Astrocyte (in vitro differentiated cells and primary cell): ENCODE results near the gene LSG1. TPM values are rescaled to one million over a fixed set of nuclear protein-coding genes. Genes with fewer than 3 reads are reported as not detected.

Source experiments
- DNase-seq: peaks from one replicate; pipeline ENCODE4 v3.0.0-alpha.2; 2010; ENCODE audit warnings: low read depth
- FAIRE-seq: peaks from 2 replicates; lab custom pipeline; 2011; peaks lifted over from hg19 to GRCh38; lab: Jason Lieb, UNC
- H2AFZ ChIP-seq: 2 replicates; pipeline ENCODE4 v1.6.0; 2012; ENCODE audit warnings: low read depth, low read length, inconsistent platforms
- H3K27ac ChIP-seq: 2 replicates; pipeline ENCODE4 v1.5.1; 2011; ENCODE audit warnings: low read depth, low read length, inconsistent platforms
- H3K27me3 ChIP-seq: 2 replicates; pipeline ENCODE4 v1.6.0; 2011; ENCODE audit warnings: low read length, inconsistent platforms; ENCODE audit not compliant: insufficient read depth
- H3K36me3 ChIP-seq: 2 replicates; pipeline ENCODE4 v1.5.1; 2011; ENCODE audit warnings: low read length, inconsistent platforms; ENCODE audit not compliant: insufficient read depth
- H3K4me1 ChIP-seq: 2 replicates; pipeline ENCODE4 v1.5.1; 2011; ENCODE audit warnings: low read length, inconsistent platforms; ENCODE audit not compliant: insufficient read depth
- H3K4me2 ChIP-seq: 2 replicates; pipeline ENCODE4 v1.6.0; 2012; ENCODE audit warnings: low read length, inconsistent platforms
- H3K4me3 ChIP-seq: 2 replicates; pipeline ENCODE4 v1.5.1; 2011; ENCODE audit warnings: low read depth, mild to moderate bottlenecking, low read length, inconsistent platforms; ENCODE audit not compliant: insufficient read depth
- H3K79me2 ChIP-seq: 2 replicates; pipeline ENCODE4 v1.6.0; 2012; ENCODE audit warnings: mild to moderate bottlenecking, low read length, inconsistent platforms; ENCODE audit not compliant: insufficient read depth
- H3K9ac ChIP-seq: 2 replicates; pipeline ENCODE4 v1.6.0; 2012; ENCODE audit warnings: mild to moderate bottlenecking, low read length, inconsistent platforms
- H3K9me3 ChIP-seq: 2 replicates; pipeline ENCODE4 v1.5.1; 2012; ENCODE audit warnings: low read depth, mild to moderate bottlenecking, low read length, inconsistent platforms; ENCODE audit not compliant: insufficient read depth
- H4K20me1 ChIP-seq: 2 replicates; pipeline ENCODE4 v1.6.0; 2012; ENCODE audit warnings: low read length, inconsistent platforms; ENCODE audit not compliant: insufficient read depth
- H3K27ac Mint-ChIP-seq: one replicate; pipeline ENCODE4 v1.8.0; 2021; ENCODE audit warnings: mild to moderate bottlenecking, mixed read lengths; ENCODE audit not compliant: unreplicated experiment
- H3K27me3 Mint-ChIP-seq: one replicate; pipeline ENCODE4 v1.8.0; 2021; ENCODE audit warnings: low read depth, mixed read lengths; ENCODE audit not compliant: unreplicated experiment
- H3K36me3 Mint-ChIP-seq: one replicate; pipeline ENCODE4 v1.8.0; 2021; ENCODE audit warnings: low read depth, mixed read lengths; ENCODE audit not compliant: unreplicated experiment
- H3K4me1 Mint-ChIP-seq: one replicate; pipeline ENCODE4 v1.8.0; 2021; ENCODE audit warnings: low read depth, mixed read lengths; ENCODE audit not compliant: unreplicated experiment
- H3K4me3 Mint-ChIP-seq: one replicate; pipeline ENCODE4 v1.8.0; 2021; ENCODE audit warnings: mild to moderate bottlenecking, moderate library complexity, mixed read lengths; ENCODE audit not compliant: unreplicated experiment
- H3K9me3 Mint-ChIP-seq: one replicate; pipeline ENCODE4 v1.8.0; 2021; ENCODE audit warnings: mild to moderate bottlenecking, mixed read lengths; ENCODE audit not compliant: unreplicated experiment
- CTCF ChIP-seq: IDR thresholded peaks from 2 replicates; pipeline ENCODE4 v1.5.1; 2011; ENCODE audit warnings: low read depth, mild to moderate bottlenecking, inconsistent platforms, low read length, moderate library complexity; ENCODE audit not compliant: insufficient read depth
- EZH2 ChIP-seq: IDR thresholded peaks from 2 replicates; pipeline ENCODE4 v1.6.1; 2012; ENCODE audit warnings: mild to moderate bottlenecking, low read length, inconsistent platforms; ENCODE audit not compliant: insufficient read depth
- total RNA-seq: library from RNA; stranded (reverse); gene quantifications from 2 replicates; pipeline ENCODE4 v1.2.1, GENCODE V29; 2021

LSG1 gene
- total RNA-seq, 1 donor from 2014 or later = 38.4 TPM

GRCh38 chr3:194691481-194692283, 19.7 kb upstream of the LSG1 start:
- H4K20me1 ChIP-seq = peaks cover 33% of the 10 kb centered on the region
- peaks cover 23% of the 10 kb centered on the region for H3K4me1 Mint-ChIP-seq
- TF ChIP-seq CTCF (no peak), EZH2 (no peak)
- H3K9ac ChIP-seq = no peak overlapping the region
- H3K27me3 Mint-ChIP-seq = peaks cover 25% of the 10 kb centered on the region
- FAIRE-seq (no peak), DNase-seq (no peak)
- no peak overlapping the region for H3K4me2 ChIP-seq
- no peak overlapping the region for H2AFZ ChIP-seq
- no peak overlapping the region for H3K27ac ChIP-seq
- no peaks in the 10 kb centered on the region for H3K9me3 Mint-ChIP-seq
- H3K27ac Mint-ChIP-seq = no peak overlapping the region
- H3K36me3 ChIP-seq = no peaks in the 10 kb centered on the region
- no peak overlapping the region for H3K4me3 Mint-ChIP-seq
- H3K36me3 Mint-ChIP-seq = no peaks in the 10 kb centered on the region
- H3K4me1 ChIP-seq = peaks cover 38% of the 10 kb centered on the region
- peaks cover 25% of the 10 kb centered on the region for H3K79me2 ChIP-seq
- H3K4me3 ChIP-seq = no peak overlapping the region
- no peaks in the 10 kb centered on the region for H3K9me3 ChIP-seq
- H3K27me3 ChIP-seq = no peaks in the 10 kb centered on the region

GRCh38 chr3:194690501-194691372, 18.7 kb upstream of the LSG1 start:
- Histone ChIP-seq H4K20me1 (peaks cover 41% of the 10 kb centered on the region), H3K4me1 (peaks cover 39% of the 10 kb centered on the region), H2AFZ (no peak overlapping the region), H3K27ac (no peak overlapping the region), H3K9me3 (no peaks in the 10 kb centered on the region), H3K9ac (no peak overlapping the region), H3K4me2 (no peak overlapping the region), H3K36me3 (no peaks in the 10 kb centered on the region), H3K27me3 (no peaks in the 10 kb centered on the region), H3K4me3 (no peak overlapping the region), H3K79me2 (peaks cover 34% of the 10 kb centered on the region)
- FAIRE-seq (no peak), DNase-seq (no peak)
- TF ChIP-seq EZH2 (no peak), CTCF (no peak)
- H3K4me3 Mint-ChIP-seq = no peak overlapping the region
- peaks cover 23% of the 10 kb centered on the region for H3K4me1 Mint-ChIP-seq
- no peaks in the 10 kb centered on the region for H3K36me3 Mint-ChIP-seq
- peaks cover 17% of the 10 kb centered on the region for H3K27me3 Mint-ChIP-seq
- peak overlapping the region; percentile 59 for H3K27ac Mint-ChIP-seq
- no peaks in the 10 kb centered on the region for H3K9me3 Mint-ChIP-seq
